IPS-NIHi7 (cell line): ENCODE data around the gene RAET1G.

Experiments
- DNase-seq: peaks from one replicate; pipeline ENCODE4 v3.0.0; 2012; ENCODE audit warnings: mixed read lengths; ENCODE audit errors: extremely low spot score

RAET1G gene

DNA sequence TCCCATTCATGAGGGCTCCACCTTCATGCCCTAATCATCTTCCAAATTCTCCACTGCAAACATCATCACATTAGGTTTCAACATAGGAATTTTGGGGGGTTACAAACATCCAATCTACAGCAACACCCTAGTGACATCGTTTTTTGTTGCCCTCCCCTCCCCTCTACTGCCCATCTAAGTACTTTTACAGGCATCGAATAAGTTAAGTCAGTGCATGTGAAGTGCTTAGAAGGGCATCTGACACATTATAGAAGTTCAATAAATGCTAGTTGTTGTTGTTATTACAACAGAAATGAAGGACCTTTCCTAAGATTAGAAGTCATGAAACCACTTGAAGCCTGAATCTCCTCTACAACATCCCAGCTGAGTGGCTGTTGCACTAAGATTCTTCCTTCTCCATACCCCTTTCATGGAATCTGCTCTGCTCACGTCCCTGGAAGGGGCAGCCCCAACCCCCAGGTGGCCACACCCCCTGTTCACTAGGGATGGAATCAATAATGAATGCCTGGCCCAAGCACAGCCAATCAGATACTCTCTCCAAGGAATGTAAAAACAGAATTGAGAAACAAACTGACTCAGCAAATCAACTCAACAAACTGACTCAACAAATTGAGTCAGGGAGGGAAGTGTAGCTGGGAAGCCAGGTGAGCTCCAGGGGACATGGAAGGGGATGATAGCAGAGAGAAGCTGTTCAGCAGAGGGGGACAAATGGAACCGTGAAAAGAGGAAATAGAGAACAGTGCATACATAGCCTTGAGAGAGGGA, 54.9 kb downstream of the RAET1G start:
- peak; percentile 65 for DNase-seq
